Caco-2 (cell line): ENCODE data around the gene CCRL2. TPM values are rescaled to one million over a fixed set of nuclear protein-coding genes. Genes with fewer than 3 reads are reported as not detected.
"Not testable (repeated sequence)": the region's sequence is repeated elsewhere in the genome, so short reads cannot be mapped to it uniquely, and the experiment has no call there.

Experiments
- BruUV-seq: library from RNA; stranded (reverse); fragments of 400-500 nt; replicated peaks from 2 replicates; lab custom pipeline; 2021; lab: Mats Ljungman, UMichigan
- CTCF ChIA-PET: fragments of 300-600 bp; sonication (Branson Sonifier 250); formaldehyde crosslinking; loops from one replicate; lab custom pipeline; 2022; ENCODE audit warnings: antibody characterized with exemption; lab: Charles Lee
- POLR2A ChIA-PET: fragments of 300-600 bp; sonication (Branson Sonifier 250); formaldehyde crosslinking; loops from one replicate; lab custom pipeline; 2022; ENCODE audit warnings: antibody characterized with exemption; lab: Charles Lee
- DNase-seq, 2 experiments: peaks; one replicate each; pipeline versions ENCODE4 v3.0.0 to v3.0.0-alpha.2; 2020 to 2022
- H3K27me3 ChIP-seq: replicated peaks from 2 replicates; pipeline ENCODE4 v1.6.0; 2011; ENCODE audit warnings: low read length; ENCODE audit not compliant: control insufficient read depth, insufficient read depth
- H3K36me3 ChIP-seq: 2 replicates; pipeline ENCODE4 v1.5.1; 2011; ENCODE audit warnings: low read length; ENCODE audit not compliant: control insufficient read depth, insufficient read depth
- H3K4me1 ChIP-seq: fragments of 250-450 bp; sonication (Bioruptor Pico); 2 replicates; pipeline ENCODE4 v1.5.1; 2020; ENCODE audit warnings: mild to moderate bottlenecking
- H3K4me3 ChIP-seq: 2 replicates; pipeline ENCODE4 v1.5.1; 2011; ENCODE audit warnings: low read depth, mild to moderate bottlenecking, control low read depth, low read length
- H3K9me3 ChIP-seq: fragments of 250-450 bp; sonication (Bioruptor Pico); 2 replicates; pipeline ENCODE4 v1.5.1; 2020; ENCODE audit warnings: mild to moderate bottlenecking, moderate library complexity
- H3K27ac Mint-ChIP-seq: one replicate; pipeline ENCODE4 v1.8.0; 2022; ENCODE audit warnings: mixed read lengths; ENCODE audit not compliant: unreplicated experiment
- H3K27me3 Mint-ChIP-seq: one replicate; pipeline ENCODE4 v1.8.0; 2022; ENCODE audit warnings: mixed read lengths; ENCODE audit not compliant: insufficient read depth, unreplicated experiment
- H3K36me3 Mint-ChIP-seq: one replicate; pipeline ENCODE4 v1.8.0; 2022; ENCODE audit warnings: mild to moderate bottlenecking, mixed read lengths; ENCODE audit not compliant: insufficient read depth, unreplicated experiment
- H3K4me1 Mint-ChIP-seq: one replicate; pipeline ENCODE4 v1.8.0; 2022; ENCODE audit warnings: low read depth, mixed read lengths; ENCODE audit not compliant: unreplicated experiment
- H3K4me3 Mint-ChIP-seq: one replicate; pipeline ENCODE4 v1.8.0; 2022; ENCODE audit warnings: mild to moderate bottlenecking, moderate library complexity, mixed read lengths; ENCODE audit not compliant: unreplicated experiment
- H3K9me3 Mint-ChIP-seq: one replicate; pipeline ENCODE4 v1.8.0; 2022; ENCODE audit warnings: mixed read lengths; ENCODE audit not compliant: unreplicated experiment
- intact Hi-C: fragments of 100-400 bp; cut with micrococcal nuclease; formaldehyde crosslinking; loops from one replicate; pipeline ENCODE4 v1.10.0; 2022; ENCODE audit not compliant: unreplicated experiment
- total RNA-seq: library from RNA; stranded (reverse); gene quantifications from 2 replicates; pipeline ENCODE4 v1.2.3, GENCODE V29; 2022
- TF ChIP-seq, protein P1 (sequence below), 2 experiments: fragments of 200-600 bp in 1 of 2; IDR thresholded peaks; 1 replicate in 1 of 2; 2 replicates in 1 of 2; pipeline versions ENCODE4 v1.5.1 to v1.8.0; 2011 to 2022; ENCODE audit warnings: antibody characterized with exemption in 1 of 2, control low read depth in 1 of 2, inconsistent platforms in 1 of 2, low read depth in 1 of 2, low read length in 1 of 2, mild to moderate bottlenecking in 1 of 2, moderate library complexity in 1 of 2; ENCODE audit not compliant: insufficient read depth in 1 of 2, severe bottlenecking in 1 of 2, unreplicated experiment in 1 of 2

Gene CCRL2
- total RNA-seq, 1 experiment from 2014 or later, result 1.0 TPM

DNA sequence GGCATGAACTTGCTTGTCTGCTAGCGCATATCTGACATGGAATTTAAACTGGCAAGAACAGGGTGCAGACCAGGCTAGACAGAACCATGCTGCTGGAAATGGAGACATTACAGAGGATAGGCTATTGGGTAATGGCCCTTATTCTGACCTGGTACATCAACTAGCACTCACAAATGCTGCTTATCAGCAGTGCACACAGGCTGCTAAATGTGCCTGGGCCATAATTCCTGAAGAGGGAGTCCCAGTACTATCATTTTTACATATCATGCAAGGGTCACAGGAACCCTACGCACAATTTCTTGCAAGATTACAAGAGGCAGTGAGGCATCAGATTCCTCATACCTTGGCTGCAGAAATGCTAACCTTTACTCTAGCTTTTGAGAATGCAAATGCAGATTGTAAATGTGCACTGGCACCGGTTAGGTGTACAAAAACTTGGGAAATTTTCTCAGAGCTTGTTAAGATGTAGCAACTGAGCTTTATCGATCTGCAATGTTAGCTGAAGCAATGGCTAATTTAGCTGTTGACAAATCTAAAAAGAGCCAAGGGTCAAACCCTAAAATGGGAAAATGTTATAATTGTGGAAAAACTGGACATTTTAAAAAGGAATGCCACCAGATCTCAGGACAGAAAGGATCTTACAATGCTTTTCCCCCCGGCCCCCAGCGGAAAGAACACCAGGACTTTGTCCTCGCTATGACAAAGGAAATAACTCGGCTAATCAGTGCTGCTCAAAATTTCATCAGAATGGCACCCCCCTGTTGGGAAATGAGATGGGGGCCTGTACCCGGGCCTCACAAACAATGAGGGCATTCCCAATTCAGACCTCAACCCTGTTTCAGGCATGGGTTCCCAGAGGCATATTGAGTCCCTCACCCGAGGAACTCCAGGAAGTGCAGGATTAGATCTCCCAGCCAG lies 21.1 kb downstream of the CCRL2 start:
- no peak overlapping the region for H3K27ac Mint-ChIP-seq
- peaks cover 23% of the 10 kb centered on the region for H3K9me3 Mint-ChIP-seq
- peaks cover 31% of the 10 kb centered on the region for H3K4me1 ChIP-seq
- BruUV-seq, result no TSS peak
- POLR2A ChIA-PET, result no interaction called here
- H3K4me3 ChIP-seq, result no peak overlapping the region
- H3K9me3 ChIP-seq, result peaks cover 3% of the 10 kb centered on the region; the same call in 1 of the 2 replicates
- CTCF ChIA-PET, result interaction anchor here (0.9 to 2.3 kb wide), 2 partner anchors 61 to 232 kb away, joined by 3 to 11 read pairs; no protein-coding TSS in a partner anchor
- no peaks in the 10 kb centered on the region for H3K36me3 Mint-ChIP-seq
- H3K27me3 Mint-ChIP-seq, result no peaks in the 10 kb centered on the region
- H3K4me1 Mint-ChIP-seq, result peaks cover 21% of the 10 kb centered on the region
- no peaks in the 10 kb centered on the region for H3K27me3 ChIP-seq
- peak; percentile 25 to 45 for DNase-seq
- no peak overlapping the region for H3K4me3 Mint-ChIP-seq
- H3K36me3 ChIP-seq, result no peaks in the 10 kb centered on the region
- TF ChIP-seq, protein P1, sequence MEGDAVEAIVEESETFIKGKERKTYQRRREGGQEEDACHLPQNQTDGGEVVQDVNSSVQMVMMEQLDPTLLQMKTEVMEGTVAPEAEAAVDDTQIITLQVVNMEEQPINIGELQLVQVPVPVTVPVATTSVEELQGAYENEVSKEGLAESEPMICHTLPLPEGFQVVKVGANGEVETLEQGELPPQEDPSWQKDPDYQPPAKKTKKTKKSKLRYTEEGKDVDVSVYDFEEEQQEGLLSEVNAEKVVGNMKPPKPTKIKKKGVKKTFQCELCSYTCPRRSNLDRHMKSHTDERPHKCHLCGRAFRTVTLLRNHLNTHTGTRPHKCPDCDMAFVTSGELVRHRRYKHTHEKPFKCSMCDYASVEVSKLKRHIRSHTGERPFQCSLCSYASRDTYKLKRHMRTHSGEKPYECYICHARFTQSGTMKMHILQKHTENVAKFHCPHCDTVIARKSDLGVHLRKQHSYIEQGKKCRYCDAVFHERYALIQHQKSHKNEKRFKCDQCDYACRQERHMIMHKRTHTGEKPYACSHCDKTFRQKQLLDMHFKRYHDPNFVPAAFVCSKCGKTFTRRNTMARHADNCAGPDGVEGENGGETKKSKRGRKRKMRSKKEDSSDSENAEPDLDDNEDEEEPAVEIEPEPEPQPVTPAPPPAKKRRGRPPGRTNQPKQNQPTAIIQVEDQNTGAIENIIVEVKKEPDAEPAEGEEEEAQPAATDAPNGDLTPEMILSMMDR (IDR thresholded peaks at IDR 0.05; ENCODE audit: insufficient read depth in 1 of 2, low read depth in 1 of 2, low read length in 1 of 2, severe bottlenecking in 1 of 2, unreplicated experiment in 1 of 2), result peak in 1 of 2 experiments; percentile 11
- intact Hi-C loops, result loop anchor here (1.0 kb wide), 1 partner anchor 60 kb away; no protein-coding TSS in a partner anchor

DNA sequence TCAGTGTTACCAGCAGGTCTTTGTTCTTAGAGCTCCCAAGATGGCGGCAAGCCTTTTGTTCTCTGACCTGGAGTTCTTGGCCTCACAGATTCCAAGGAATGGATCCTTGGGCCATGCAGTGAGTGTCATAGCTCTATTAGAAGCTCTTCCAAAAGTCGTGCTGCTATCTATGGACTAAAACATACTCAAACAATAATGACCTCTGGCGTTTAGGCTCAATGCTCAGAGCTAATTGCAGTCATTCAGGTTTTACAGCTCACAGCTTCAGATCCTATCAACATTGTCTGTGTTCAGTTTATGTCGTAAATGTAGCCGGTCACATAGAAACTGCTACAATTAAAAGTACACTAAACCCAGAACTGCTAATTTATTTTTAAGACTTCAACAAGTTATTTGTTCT lies 22.2 kb downstream of the CCRL2 start:
- TF ChIP-seq, protein P1 (IDR thresholded peaks at IDR 0.05; ENCODE audit: insufficient read depth in 1 of 2, low read depth in 1 of 2, low read length in 1 of 2, severe bottlenecking in 1 of 2, unreplicated experiment in 1 of 2), result no peak
- Mint-ChIP-seq H3K4me1 (peaks cover 21% of the 10 kb centered on the region), H3K36me3 (no peaks in the 10 kb centered on the region), H3K4me3 (peak overlapping the region; percentile 37), H3K27ac (peak overlapping the region; percentile 75), H3K9me3 (peaks cover 23% of the 10 kb centered on the region), H3K27me3 (no peaks in the 10 kb centered on the region)
- intact Hi-C loops, result loop anchor here (1.0 kb wide), 1 partner anchor 129 kb away; no protein-coding TSS in a partner anchor
- H3K4me1 ChIP-seq, result peaks cover 36% of the 10 kb centered on the region
- CTCF ChIA-PET, result interaction anchor here (0.7 to 2.3 kb wide), 4 partner anchors 16 to 129 kb away, joined by 3 to 11 read pairs (median 4); no protein-coding TSS in a partner anchor
- peak; percentile 29 to 45 for DNase-seq
- no peaks in the 10 kb centered on the region for H3K36me3 ChIP-seq
- H3K9me3 ChIP-seq, result peaks cover 3% of the 10 kb centered on the region; the same call in 1 of the 2 replicates
- H3K27me3 ChIP-seq, result no peaks in the 10 kb centered on the region
- H3K4me3 ChIP-seq, result no peak overlapping the region
- POLR2A ChIA-PET, result interaction anchor here (1.1 kb wide), 1 partner anchor 129 kb away, joined by 5 read pairs; no protein-coding TSS in a partner anchor
- no TSS peak for BruUV-seq

DNA sequence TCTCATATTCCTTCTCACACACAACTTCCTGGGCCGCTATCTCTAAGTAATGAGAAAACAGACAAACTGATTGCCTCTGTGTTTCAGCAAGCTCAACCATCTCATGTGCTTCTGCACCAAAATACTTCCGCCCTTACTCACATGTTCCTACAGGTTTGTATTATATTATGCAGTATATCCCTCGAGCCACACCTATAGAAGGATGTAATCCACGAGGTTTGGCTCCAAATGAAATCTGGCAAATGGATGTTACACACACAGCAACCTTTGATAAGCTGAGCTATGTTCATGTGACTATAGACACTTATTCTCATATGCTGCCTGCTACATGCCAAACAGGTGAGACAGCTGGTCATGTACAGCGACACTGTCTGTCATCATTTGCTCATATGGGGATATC lies 22.6 kb downstream of the CCRL2 start:
- Histone ChIP-seq H3K27me3 (no peaks in the 10 kb centered on the region), H3K36me3 (no peaks in the 10 kb centered on the region), H3K4me1 (peaks cover 36% of the 10 kb centered on the region), H3K9me3 (peaks cover 3% of the 10 kb centered on the region; the same call in 1 of the 2 replicates), H3K4me3 (no peak overlapping the region)
- intact Hi-C loops, result loop anchor here (1.0 kb wide), 1 partner anchor 129 kb away; no protein-coding TSS in a partner anchor
- TF ChIP-seq, protein P1 (IDR thresholded peaks at IDR 0.05; ENCODE audit: insufficient read depth in 1 of 2, low read depth in 1 of 2, low read length in 1 of 2, severe bottlenecking in 1 of 2, unreplicated experiment in 1 of 2), result no peak
- no TSS peak for BruUV-seq
- Mint-ChIP-seq H3K4me1 (peaks cover 21% of the 10 kb centered on the region), H3K27me3 (no peaks in the 10 kb centered on the region), H3K36me3 (no peaks in the 10 kb centered on the region), H3K4me3 (peak overlapping the region; percentile 37), H3K9me3 (peaks cover 24% of the 10 kb centered on the region), H3K27ac (peak overlapping the region; percentile 75)
- POLR2A ChIA-PET, result interaction anchor here (1.1 kb wide), 1 partner anchor 129 kb away, joined by 5 read pairs; no protein-coding TSS in a partner anchor
- no peak for DNase-seq
- CTCF ChIA-PET, result interaction anchor here (0.7 to 2.3 kb wide), 4 partner anchors 16 to 129 kb away, joined by 3 to 11 read pairs (median 4); no protein-coding TSS in a partner anchor

DNA sequence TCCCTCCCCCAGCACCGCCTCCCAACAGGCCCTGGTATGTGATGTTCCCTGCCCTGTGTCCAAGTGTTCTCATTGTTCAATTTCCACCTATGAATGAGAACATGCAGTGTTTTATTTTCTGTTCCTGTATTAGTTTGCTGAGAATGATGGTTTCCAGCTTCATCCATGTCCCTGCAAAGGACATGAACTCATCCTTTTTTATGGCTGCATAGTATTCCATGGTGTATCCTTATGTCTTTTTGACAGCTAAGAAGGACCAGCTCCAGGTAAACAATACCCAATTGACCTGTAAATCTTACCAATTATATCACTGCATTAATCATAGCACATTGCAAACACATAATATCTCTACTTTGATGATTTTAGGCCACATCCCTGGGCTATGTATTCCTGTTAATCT lies 23.8 kb downstream of the CCRL2 start:
- BruUV-seq, H3K27me3 Mint-ChIP-seq, H3K4me3 Mint-ChIP-seq, H3K36me3 ChIP-seq, H3K27me3 ChIP-seq, H3K4me3 ChIP-seq, H3K9me3 ChIP-seq, DNase-seq, CTCF ChIA-PET, H3K27ac Mint-ChIP-seq, H3K36me3 Mint-ChIP-seq, POLR2A ChIA-PET, intact Hi-C loops: not testable (repeated sequence)
- Mint-ChIP-seq H3K9me3 (peaks cover 33% of the 10 kb centered on the region), H3K4me1 (peaks cover 21% of the 10 kb centered on the region)
- peaks cover 36% of the 10 kb centered on the region for H3K4me1 ChIP-seq
